ENCODE data around the gene PRDM2. TPM values are rescaled to one million over a fixed set of nuclear protein-coding genes. Genes with fewer than 3 reads are reported as not detected.

Gene PRDM2
- total RNA-seq, 1 experiment from 2014 or later = 9.2 TPM

DNA sequence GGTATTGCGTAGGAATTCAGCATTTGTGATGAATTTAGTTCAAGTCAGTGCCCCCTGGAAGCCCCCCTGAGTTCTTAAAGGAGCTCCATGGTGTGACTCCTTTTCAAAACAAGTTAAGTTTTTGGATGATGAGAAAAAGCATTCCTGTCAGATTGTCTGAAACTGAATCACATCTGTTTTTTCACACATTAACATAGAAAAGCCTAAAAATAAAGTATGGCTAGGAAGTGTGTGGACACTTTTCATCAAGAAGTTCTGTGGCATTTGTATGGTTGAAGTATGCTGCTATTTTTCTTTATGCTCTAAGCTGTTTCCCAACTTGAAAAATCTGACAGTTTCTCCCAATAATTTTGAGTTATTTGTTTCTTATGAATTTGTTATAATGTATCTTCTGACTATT lies 33.7 kb downstream of the PRDM2 start:
- DNase-seq (ENCODE audit: low read depth) = no peak

DNA sequence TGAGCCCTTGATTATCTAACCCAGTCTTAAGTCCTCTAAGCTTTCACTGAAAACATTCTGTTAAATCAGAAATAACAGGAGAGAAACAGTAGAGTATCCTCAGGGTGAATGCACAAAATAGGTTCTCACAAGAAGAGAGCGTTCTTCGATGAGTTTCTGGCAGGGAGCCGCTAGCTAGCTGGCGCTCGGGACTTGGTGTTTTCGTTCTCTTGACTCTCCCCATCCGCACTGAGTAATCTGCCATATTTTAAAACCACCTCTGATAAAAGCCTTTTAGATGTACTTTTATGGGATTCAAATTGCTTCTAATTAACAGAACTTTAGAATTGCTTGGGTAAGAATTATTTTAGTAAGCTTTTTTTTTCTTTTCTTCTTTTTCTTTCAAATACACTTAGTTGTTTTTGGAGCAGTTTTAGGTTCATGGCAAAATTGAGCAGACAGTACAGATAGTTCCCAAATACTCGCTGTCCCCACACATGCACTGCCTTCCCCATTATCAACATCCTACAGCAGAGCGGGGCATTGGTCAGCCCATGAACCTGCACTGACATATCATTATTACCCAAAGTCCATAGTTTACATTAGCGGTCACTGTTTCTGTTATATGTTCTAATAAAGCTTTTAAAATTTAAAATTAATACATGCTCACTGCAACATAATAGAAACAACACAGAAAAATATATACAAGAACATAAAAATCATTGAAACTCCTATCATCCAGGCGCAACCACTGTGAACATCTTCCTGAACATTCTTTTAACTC lies 35.4 kb downstream of the PRDM2 start:
- DNase-seq (ENCODE audit: low read depth) = no peak

DNA sequence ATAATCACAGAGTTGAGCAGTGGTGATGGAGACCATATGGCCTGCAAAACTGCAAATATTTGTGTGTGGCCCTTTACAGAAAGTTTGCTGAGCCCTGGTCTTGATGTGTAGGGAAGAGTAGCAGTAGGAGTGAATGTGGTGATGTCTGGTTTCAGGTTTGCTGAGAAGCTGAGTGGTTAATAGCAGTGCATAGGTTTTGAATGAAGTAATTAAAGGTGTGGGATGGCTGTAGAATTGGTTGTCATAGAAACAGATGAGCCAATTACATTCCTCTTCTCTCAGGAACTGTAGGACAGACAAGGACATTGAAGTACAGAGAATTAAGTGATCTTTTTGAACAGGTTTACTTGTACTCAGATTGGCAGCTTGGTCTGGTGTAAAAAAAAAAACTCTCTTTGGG lies 37.4 kb downstream of the PRDM2 start:
- no peak for DNase-seq (ENCODE audit: low read depth)

DNA sequence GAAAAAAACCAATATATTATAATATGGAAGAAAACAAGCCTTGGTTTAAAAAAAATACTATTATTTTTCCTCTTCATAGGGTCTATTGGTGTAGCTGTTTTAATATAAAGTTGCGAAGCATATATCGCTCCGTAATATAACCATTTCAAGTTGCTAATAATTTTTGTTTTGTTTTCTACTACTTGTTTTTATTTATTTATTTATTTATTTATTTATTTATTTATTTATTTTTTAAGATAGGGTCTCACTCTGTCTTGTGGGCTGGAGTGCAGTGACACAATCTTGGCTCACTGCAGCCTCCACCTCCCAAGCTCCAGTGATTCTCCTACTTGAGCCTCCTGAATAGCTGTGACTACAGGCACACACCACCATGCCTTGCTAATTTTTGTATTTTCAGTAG lies 46.4 kb downstream of the PRDM2 start:
- no peak for DNase-seq (ENCODE audit: low read depth)

DNA sequence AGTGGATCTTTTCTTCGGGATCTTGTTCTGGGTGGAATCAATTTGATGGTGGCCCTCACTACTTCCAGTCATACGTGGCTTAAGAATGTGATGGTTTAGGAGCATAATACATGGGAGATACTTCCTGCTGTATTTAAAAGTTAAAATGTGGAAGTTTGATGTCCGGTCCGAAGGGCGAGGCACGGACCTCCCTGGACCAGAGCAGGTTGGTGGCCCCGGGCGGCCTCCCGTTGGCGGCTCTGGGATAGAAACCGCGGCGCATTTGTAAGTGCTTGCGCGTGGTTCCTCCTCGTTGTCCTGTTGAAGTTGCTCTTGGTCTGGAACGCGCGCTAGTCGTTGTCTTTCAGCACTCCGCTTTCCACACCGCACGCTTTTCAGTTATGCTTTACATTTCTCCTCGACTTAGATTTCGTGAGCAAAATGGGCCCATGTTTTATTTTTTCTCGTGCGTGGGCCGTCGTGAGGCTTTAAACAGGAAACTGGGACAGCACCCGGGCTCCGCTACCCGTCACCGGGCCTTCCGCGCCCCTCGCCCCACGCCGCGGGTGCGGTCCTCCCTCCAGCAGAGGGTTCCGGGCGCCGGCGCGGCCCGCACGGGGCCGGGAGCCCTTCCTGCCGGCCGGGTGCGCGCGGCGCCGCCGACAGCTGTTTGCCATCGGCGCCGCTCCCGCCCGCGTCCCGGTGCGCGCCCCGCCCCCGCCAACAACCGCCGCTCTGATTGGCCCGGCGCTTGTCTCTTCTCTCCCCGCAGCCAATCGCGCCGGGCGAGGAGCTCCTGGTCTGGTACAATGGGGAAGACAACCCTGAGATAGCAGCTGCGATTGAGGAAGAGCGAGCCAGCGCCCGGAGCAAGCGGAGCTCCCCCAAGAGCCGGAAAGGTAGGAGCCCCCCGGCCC lies 48.9 kb downstream of the PRDM2 start:
- DNase-seq (ENCODE audit: low read depth) = peak; percentile 96

DNA sequence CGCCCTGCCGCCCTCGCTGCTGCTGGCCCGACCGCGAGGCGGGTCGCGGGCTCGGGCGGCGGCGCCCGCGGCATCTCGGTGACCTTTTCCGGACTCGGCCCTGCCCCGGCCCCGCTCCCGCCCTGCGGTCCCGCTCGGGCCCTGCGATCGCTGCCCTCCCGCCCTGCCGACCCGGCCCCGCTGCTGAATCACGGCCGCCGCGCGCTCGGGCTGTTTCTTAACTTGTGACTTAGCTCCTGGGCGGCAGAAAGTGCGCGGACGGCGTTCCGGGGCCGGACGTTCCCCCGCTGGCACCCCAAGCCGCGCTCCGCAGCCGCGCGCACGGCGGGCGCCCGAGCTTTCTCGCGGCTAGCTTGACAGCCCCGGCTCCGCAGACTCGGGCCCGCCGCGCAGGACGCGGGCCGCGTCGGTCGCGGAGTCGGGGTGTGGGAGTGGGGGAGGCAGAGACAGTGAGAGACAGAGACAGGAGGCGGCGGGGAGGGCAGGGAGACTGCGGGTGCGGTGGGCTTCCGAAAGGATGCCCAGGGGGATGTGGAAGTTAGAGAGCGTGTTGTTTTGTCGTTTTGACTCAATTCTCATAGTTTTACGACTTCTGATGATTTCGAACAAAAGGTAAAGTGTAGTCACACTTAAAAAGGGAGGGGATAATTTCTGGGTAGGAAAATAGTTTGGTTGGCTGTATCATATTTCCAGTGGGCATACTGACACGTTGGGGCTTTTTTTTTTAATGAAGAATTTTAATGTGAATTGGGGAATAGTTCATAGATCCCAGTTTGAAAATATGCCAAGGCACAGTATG lies 49.8 kb downstream of the PRDM2 start:
- peak; percentile 58 for DNase-seq (ENCODE audit: low read depth)

DNA sequence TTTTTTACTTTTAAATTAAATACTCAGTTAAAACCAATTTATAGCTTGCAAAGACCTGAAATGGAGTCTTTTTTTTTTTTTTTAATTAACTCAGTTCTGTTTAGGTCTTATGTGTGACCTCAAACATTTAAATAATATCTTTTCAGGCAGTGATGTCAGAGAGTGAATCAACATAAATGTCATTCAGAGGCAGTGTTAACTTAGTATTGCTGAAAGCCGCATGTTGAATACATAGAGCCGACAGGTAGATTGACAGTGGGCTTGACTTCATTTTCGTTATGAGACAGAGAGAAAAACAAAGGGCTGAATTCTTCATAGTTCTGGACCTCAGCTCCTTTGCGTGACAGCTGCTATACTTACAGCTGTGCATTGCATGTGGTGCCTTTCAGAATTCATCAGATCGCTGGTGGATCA lies 51.5 kb downstream of the PRDM2 start:
- DNase-seq (ENCODE audit: low read depth) = no peak

DNA sequence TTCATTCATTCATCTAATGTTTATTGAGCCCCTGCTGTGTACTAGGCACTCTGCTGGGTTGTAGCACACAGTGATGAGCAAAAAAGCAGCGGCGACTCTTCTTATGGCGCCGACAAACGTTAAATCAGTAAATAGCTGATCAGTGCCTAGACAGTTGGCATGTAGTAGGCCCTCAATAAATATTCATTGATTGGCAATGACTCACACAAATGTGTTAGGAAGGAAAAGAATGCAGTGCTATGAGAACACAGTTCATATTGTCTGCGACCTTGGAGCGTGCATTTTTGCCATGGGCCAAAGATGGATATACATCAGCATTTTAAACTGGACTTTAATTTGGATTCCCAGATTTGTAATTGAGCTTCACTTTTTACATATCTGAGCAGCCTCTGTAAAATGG lies 52.0 kb downstream of the PRDM2 start:
- DNase-seq (ENCODE audit: low read depth) = no peak

DNA sequence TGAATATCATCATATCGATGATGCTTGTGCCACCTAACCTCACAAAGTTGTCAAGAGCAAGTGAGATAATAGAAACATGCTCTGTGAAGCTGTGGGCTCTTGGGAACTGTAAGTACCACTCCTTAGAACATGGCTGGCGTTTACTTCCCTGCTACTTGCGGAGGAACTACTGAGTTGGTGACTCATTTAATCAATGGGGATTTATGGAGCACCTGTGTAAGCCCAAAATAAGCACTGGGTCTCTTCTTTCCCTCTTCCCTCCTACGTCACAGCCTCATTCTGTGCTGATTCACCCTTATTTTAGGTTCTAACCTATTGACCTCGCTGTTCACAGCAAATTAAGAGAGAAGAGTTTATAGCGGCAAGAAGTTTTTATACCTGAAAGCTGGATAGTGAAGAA lies 52.9 kb downstream of the PRDM2 start:
- DNase-seq (ENCODE audit: low read depth) = no peak

DNA sequence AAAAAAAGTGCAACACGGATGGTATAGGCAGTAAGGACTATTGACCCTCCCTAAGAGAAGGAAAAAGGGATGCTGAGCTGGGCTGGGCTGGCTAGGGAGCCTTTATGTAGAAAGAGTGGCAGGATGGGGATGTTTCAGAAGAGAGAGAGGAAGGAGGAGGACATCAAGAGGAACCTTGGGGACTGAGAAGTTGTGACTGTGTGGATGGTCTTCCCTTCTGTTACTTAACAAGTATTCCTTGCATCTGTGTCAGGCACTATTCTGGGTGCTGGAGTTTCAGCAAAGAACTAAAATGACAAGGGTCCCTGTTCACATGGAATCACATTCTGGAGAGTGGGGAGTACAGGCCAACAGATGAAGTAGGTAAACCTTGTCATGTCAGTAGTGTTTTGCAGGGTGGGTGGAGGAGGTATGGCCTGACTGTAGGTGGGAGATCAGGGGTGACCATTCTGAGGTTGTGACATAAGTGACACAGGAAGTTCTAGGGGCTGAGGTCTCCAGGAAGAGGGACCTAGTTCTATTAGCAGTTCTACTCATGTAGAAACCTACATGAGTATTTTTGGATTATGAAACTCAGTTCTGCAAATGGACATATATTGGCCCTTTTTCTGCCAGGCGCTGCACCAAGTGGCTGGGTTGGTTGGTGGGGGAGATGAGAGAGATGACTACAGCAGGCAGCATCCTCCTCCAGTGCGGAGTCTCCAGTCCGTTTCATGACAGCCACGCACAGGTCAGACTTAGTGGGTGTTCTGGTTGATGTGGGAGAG lies 53.8 kb downstream of the PRDM2 start:
- no peak for DNase-seq (ENCODE audit: low read depth)

DNA sequence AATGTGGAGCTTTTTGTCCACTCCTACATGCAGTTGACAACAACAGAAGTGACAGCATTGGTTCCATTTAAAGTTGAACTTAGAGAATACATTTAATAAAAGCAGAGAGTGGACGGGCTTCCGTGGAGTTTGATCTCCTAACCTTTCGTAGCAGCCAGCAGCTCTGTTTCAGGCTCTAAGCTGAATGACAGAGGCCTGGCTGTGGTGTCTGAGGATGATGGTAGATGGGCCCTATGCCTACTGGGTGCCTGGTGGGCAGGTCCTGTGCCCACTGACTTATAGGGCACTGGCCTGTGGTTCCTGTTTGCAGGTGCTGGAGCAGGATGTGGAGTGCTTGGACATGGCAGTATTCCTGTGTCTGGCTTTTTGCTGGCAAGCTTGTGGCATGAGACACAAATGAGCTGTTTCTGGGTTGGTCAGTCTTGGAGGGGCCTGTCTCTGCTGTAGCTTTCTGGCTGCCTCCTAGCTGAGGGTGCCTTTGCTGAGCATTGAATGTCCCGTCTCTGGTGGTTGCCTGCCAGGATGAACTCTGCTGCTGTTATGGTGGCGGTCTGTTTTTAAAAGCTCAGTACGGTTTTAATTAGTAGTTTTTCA lies 54.6 kb downstream of the PRDM2 start:
- DNase-seq (ENCODE audit: low read depth) = peak; percentile 26

DNA sequence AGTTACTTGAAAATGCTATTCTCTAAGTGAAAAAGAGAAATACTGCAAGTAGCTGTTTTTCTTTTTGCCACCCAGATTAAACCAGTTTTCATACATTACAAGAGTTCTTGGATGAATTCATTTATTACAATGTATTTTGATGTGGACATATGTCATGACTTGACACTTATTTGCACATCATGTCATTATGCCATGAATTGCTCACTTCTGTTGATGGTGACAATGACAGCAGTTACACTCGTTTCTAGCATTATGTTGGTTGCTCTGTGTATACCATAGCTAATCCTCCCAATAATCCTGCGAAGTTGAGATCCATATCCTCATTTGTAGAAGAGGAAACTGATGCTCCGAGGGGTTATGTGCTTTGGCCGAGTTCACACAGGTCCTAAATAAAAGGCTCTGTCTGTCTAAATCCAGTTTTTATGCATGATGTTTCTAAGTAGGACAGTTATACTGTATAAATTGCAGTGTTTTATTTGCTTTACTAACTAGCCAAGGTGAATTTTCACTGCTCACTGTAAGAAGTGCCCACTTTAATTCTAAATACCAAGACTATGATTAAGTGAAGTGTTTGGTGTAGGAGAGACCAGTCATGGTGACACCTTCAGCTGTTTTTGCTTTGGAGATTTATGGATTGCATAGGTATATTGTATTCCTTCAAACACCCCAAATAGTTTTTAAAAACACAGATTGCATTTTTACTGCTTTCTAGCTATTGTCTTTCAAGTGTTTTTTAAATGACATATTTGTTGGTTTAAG lies 56.7 kb downstream of the PRDM2 start:
- DNase-seq (ENCODE audit: low read depth) = no peak

DNA sequence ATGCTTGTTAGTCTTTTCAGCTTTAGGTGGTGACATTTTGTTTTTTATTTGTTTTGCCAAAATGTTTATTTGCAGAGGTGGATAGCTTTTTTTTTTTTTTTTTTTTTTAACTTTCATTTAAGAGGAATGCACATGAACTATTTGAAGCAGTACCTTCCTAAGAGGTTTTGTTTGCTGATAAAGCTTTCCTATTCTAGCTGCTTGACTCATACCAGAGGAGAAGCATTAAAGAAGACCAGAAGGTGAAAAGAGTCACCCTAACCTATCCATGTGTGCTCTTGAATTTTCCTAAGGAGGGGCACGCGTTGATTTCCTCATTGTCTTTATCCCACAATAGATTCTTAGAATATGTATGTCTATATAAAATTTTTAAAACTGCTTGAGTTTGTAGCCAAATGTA lies 57.7 kb downstream of the PRDM2 start:
- DNase-seq (ENCODE audit: low read depth) = no peak

DNA sequence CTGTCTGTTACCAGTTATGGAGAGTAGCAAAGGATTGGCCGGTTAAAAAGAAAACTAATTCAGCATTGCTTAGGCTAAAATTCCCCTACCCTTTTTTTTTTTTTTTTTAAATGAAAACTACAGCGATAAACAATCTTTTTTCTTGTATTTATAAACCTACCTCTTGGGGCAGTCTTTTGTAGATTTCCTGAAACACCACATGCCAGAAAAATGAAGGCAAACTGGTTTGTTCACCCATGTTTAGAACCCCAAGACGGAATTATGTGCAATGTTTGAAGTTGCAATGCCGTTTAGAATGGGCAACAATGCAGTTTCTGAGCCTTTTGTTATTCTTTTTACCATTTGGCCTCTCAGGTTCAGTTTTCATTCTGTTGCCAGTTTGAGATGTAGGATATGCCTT lies 59.1 kb downstream of the PRDM2 start:
- no peak for DNase-seq (ENCODE audit: low read depth)

DNA sequence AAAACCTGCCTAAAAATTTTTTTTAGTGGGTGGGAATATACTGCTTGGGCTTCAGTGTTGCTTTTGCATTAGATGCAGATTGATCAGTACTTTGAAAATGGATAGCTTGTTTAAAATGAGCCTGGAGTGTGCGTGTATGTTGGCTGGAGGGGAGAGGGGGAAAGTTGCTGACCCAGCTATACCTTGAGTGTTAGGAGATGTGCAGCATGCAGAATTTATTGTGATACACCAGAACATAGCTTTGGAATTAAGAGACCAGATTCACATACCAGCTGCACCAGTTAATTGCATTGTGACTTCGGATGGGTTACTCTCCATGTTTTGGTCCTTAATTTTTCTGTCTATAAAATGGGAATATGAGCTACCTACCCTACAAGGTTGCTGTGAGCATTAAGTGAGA lies 60.4 kb downstream of the PRDM2 start:
- no peak for DNase-seq (ENCODE audit: low read depth)

DNA sequence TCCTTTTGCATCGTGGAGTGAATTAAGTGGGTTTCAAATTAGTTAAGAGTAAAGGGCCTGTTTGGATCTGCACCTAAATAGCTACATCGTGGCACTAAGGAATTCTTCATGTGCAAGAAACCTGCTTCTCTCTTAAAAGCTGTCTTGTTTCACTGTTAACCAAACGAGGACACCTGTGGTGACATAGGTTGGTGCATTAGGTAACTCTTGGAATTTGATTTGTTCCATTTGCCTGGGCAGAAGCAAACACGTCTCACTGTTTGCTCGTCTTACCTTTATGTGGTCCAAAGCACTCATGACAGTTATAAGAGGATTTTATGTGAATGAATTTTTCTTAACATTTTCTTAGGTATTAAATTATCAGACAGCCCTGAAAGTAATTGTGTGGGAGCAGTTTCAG lies 60.9 kb downstream of the PRDM2 start:
- no peak for DNase-seq (ENCODE audit: low read depth)

DNA sequence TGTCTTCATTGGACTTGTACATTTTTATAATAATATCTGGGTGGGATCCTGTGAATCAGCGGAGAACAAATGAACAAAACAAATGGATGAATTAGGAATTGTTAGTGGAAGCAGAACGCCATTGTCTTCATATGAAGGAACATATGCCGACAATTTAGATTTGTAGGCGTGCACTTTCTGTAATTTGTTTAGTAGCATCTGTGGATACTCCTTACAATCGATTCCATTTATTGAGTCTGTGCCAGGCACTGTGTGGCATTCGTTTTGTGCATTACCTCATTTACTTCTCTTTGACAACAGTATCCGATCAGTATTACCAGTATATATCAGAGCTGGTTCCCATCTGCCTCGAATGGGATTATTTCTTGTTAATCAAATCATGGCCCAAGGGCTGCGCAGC lies 61.9 kb downstream of the PRDM2 start:
- DNase-seq (ENCODE audit: low read depth) = no peak

DNA sequence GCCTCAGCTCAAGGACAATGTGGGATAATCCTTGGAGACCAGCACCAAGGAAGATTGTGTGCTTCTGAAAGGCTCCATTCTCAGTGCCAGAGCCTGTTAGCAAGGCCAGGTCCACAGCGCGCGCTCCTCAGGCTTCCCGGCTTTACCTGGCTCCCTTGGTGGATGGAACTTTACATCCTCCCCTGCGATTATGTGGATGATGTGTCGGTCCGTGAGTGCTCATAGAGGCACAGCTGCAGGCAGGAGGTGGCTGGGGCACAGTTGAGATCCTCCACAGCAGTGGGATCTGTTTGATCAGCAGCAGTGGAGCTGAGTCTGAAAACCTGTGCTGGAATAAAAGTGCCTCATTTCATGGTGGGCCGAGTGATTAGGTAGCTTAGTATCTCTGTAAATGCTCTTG lies 62.7 kb downstream of the PRDM2 start:
- no peak for DNase-seq (ENCODE audit: low read depth)

DNA sequence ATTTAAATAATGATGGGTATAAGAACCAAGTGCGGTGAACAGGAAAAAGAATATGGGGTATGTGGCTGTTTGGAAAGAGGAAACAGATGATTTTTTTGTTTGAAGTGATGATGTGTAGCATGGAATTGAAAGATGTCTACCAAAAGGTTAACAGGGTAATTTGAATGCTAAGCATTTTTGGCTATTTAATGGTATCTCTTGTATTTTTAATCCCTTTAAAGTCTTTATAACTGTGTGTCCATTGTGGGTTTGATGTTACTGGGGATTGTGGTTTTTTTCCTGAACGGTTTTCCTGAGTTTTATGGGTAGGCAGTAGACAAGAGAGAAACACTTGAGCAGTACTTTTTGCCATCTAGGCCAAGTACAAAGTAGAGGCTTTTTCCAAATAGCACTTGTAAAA lies 63.2 kb downstream of the PRDM2 start:
- peak; percentile 37 for DNase-seq (ENCODE audit: low read depth)

DNA sequence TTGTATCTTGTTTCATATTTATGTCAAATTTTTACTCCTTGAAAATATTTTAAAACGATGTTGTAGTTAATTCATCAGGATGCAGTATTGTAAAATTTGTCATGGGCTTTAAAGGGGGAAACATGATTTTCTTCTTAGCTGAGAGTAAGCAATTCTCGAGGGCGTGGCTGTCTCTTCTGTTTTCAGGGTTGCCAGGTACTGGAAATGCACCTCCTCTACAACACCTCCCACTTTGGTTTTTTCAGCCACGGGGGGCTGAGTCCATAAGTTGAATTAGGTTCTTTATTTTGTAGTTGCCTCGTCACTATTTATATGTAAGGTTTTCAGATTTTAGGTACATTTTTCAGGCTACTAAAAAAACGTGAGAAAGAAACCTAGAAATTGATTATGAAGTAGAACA lies 64.0 kb downstream of the PRDM2 start:
- DNase-seq (ENCODE audit: low read depth) = peak; percentile 12
